HG03139 (cell line): ENCODE data around the gene MPZ.
"Not testable (repeated sequence)": the region's sequence is repeated elsewhere in the genome, so short reads cannot be mapped to it uniquely, and the experiment has no call there.

Experiments
- ATAC-seq: cut with Tn5 transposase; IDR thresholded peaks from one replicate; pipeline ENCODE4 v1.9.1; 2021; ENCODE audit not compliant: unreplicated experiment

MPZ gene

GRCh38 chr1:161300478-161300877 is 9.3 kb downstream of the MPZ start:
- ATAC-seq = no peak

DNA sequence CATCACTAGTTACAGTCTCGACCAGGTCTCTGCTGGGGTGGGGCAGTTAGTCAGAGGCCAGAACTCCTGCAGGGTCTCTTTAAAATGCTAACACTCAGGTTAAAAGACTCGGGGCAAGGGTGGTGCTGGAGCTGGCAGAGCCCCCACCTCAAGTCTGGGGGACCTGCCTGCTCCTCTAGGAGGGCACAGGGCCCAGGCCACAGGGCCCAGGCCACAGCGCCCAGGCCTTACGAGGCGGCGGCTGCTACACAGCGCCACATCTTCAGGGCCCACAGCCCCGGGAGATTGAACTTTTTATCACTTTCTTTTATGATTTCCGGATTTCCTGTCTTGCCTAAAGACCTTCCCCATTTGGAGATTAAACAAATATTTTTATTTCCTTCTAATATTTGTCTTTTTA is 10.4 kb downstream of the MPZ start:
- no peak for ATAC-seq

DNA sequence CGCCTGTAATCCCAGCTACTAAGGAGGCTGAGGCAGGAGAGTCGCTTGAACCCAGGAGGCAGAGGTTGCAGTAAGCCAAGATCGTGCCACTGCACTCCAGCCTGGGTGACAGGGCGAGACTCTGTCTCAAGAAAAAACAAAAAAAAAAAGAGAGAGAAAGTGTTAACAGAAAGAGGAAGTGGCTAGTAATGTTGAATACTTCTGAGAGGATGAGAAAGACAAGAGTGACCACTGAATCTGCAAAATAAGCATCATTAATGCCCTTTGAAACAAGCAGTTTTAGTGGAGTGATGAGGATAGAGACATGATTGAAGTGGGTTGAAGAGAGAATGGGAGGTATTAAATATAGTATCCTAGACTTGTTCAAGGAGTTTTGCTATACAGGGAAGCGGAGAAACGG is 11.7 kb downstream of the MPZ start:
- no peak for ATAC-seq

- ATAC-seq = no peak
Measured at GRCh38 chr1:161297415-161297814, 12.4 kb downstream of the MPZ start.

DNA sequence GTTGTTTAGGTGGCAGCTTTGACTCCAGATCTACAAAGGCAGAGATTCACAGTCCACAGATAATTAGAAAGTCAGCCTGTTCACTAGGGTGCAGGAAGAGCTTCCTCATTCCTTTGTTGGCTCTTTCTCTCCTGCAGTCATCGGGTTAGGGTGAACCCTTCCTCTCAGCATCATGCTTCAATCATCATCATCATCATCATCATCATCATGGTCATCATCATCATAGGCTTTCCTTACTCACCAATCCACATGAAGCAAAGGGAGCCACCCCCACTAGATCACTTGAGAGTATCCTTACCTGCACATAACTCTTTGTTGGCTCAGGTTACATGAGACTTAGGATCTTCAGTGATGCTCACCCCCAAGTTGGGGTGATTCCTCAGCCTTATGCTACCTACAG is 19.0 kb downstream of the MPZ start:
- no peak for ATAC-seq

DNA sequence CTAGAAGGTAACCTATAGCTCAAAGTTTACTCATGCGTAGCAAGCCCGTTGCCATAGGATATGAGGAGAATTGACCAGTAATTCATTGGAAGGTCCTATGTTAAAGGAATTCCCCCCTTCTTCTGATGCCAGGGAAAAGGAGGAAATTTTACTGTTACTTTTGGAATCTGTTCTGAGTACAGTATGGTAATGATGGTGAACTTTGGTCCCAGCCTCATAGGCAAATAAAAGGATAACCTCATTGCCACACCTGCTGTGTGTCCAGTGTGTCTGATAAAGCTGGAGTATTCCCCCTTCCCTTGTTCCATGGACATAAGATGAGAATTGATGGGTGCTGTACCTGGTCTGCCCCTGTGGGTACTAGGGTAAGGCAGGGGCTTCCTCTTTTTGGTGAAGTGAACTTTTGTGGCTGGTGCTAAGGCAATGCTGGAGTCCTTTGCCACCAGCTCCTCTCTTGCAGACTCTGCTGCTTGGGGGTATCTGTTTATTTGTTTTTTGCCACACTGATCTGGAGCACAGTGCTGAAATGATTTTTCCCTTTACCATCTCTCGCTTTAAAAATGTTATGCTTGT is 22.2 kb downstream of the MPZ start:
- no peak for ATAC-seq

DNA sequence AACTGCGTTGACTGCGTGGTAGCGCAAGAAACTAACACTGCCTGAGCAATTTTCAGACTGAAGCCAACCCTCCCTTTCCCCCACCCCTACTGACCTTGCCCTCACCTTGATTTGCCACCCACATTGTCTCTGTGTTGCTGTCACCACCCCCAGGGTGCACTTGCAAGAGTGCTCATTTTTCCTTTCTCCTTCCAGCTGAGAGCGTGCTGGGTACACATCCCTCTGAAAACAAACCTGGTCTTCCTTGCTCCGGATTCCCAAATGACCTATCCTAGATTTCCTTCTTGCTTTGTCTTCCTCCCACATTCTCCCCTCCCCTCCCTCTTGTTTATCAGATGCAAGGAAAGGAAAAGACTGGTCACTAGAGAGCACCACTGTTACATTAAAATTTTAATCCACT is 24.2 kb downstream of the MPZ start:
- ATAC-seq = no peak

GRCh38 chr1:161285113-161285512 is 24.7 kb downstream of the MPZ start:
- ATAC-seq = no peak

- no peak for ATAC-seq
Measured at GRCh38 chr1:161282991-161283390, 26.8 kb downstream of the MPZ start.

- ATAC-seq = no peak
Measured at GRCh38 chr1:161274874-161275273, 34.9 kb downstream of the MPZ start.

DNA sequence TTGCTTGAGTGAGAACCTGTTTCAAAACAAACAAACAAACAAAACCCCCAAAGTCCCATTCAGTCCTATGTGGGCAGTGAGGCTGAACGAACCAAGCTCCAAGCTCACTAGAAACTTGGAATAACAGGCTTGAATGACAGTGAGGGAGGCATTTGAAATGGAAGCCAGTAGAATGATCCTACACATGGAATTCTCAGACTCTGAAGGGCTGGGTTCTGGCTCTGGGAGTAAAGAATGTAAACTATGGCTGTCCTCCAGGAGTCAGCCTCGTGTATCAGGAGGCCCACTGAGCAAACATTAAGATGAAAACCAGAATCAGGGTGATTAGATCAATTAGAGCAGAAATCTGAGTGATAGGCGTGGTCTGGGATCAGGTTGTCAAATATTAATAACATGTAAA is 36.4 kb downstream of the MPZ start:
- ATAC-seq = no peak

DNA sequence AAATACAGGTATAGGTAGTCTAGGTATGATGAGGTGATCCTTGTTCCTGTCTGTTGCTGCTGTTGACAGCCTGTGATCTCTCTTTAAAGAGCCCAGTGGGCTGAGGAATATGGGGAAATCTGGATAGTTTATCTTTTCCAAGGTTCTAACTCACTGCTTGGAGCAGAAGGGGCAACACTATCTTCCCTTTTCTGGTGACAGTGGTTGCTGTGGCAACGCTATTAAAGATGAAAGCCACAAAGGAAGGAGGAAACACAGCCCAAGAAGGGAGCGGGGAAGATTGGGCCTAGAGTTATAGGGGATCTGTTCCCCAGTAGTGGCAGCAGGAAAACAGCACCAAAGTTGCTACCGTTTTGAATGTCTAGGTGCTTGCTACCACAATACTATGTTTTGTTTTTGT is 42.4 kb downstream of the MPZ start:
- no peak for ATAC-seq

DNA sequence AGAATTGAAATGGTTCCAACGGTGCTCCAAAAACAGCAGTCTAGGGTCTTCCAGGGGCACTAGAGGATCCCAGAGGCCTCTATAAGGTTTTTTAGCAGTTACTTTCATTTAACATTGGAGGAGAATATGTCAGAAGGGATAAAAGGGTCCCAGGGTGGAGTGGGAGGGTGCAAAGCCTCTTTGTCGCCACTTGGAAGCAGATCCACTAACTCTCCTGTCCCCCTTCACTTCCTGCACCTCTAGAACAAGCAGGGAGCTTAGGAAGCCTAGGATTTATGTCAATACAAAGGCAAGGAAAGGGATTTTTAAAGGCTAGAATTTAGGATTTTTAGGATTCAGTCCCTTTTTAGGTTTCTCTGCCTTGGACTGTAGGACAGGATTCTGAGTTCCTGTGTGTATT is 42.9 kb downstream of the MPZ start:
- no peak for ATAC-seq

DNA sequence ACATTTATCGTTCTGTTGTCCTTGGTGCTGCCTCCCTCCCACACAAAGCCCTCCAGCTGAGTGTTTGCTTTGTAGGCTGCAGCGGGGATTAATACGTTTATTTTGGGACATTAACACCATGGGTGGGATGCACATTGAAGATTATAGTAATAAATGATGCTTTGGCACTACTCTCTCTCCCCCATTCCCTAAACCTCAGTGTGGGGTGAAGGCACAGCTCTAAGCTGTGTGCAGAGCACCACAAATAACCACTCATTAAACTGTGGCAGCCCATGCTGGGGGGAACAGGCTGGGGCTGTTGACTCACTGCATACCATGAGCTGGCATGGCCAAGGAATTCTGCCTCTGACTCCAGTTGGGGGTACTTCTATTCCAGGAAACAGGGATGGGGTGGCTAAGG is 43.6 kb downstream of the MPZ start:
- ATAC-seq = no peak

GRCh38 chr1:161265305-161265704 is 44.5 kb downstream of the MPZ start:
- no peak for ATAC-seq

DNA sequence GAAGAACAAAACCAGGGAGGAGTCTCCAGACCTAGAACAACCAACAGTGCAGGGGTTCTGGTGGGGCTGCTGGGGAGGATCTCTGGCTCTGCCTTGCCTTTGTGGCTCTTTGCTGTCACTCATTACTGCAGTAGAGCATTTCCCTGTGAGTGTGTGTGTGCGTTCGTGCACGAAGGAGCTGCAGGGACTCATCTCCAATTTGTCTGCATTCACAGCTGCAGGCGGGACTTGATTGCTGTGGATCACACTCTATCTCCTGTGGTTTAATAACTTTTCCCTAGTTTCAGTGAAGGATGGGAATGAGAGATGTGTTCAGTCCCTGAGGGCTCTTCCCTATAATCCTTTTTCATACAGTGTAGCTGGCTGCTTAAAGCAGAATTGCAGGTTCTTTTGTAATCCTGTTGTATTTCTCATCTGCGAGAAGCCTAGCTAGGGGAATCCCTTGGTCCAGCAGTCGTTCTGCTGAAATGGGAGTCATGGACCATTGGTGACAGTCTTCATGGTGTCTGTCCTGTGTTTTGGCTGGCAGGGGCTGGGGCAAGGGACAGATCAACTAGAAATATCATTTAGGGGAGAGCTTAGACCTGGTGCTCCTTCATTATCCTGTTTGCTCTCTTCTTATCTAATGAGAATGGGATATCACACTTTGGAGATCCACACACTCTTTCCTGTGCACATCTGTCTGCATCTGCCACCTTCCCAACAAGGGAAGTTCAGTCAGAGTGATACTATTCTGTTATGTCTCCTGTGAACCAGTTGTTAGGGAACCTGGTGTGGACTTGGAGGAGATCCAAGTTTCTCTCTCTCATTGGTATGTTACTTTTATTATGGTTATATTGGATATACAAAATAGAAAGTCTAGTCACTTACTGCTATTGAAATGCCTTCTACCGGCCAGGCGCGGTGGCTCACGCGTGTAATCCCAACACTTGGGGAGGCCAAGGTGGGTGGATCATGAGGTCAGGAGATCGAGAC is 48.2 kb downstream of the MPZ start:
- no peak for ATAC-seq

DNA sequence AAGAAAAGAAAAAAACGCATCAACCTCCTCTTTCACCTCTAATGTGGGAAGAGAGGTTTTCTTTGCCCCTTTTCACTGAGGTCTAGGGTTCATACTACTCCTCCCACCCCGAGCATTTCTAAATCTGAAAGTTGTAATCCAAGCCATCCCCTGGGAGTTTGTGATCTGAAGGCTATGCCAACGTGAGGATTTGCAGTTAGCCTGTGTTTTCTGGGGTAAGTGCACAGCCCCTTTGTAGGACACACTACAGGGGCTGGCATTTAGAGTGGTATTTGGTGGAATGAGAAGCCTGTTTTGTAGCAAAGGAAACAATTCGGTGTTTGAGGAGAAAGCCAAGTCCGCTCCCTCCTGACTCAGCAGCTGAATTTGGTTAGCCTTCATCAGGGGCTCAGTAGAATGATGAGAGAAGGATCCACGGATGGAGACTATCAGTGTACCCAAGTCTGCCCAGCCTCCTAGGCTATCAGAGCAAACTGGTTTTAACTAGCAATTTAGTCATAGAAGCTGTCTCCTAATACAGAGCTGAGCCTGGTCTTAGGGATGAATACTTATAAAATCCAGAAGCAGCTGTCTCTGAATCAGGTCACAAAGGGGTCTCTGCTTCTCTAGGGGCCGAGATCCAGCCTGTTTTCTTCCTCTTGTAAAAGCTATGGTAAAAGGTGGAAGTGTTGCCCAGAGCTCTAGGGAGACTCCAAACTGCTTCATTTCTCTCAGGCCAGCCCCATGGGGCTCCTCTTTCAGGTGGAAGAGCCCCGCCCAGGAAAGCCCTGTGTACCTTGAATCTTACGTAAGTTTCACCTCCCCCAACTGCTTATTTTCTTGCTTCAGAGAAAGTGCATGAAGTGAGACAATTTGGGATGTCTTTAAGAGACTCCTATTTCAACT is 49.1 kb downstream of the MPZ start:
- ATAC-seq = no peak

DNA sequence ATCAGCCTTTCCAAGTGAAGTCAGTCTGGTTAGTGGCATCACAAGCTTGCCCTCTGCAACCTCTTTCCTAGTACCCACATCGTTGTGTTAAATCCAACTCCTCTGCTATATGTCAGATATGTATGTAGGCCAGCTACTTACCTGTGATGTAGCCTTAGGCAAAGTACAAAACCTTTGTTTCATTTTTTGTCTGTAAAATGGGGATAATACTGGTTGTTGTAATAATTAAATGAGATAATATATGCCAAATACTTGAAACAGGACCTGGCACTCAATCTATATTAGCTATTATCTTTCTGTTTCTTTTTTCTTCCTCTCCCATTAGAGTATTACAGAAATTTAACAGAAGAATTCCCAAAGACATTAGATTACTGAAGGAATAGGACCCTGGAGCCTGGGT is 50.0 kb downstream of the MPZ start:
- ATAC-seq = no peak

GRCh38 chr1:161259345-161259702 is 50.4 kb downstream of the MPZ start:
- ATAC-seq = no peak

- no peak for ATAC-seq
Measured at GRCh38 chr1:161258439-161259344, 51.1 kb downstream of the MPZ start, which contains the start of gene PCP4L1. PCP4L1 (plus strand) TSS chr1:161258745; CDS start chr1:161258975, 230 bp downstream.

- ATAC-seq = not testable (repeated sequence)
Measured at GRCh38 chr1:161257109-161257508, 52.7 kb downstream of the MPZ start.
